SJCRH30 (cell line): Measurements from ENCODE around the gene HMGB3. TPM values are rescaled to one million over a fixed set of nuclear protein-coding genes. Genes with fewer than 3 reads are reported as not detected.
"Not testable (repeated sequence)": the region's sequence is repeated elsewhere in the genome, so short reads cannot be mapped to it uniquely, and the experiment has no call there.

Experiments
- DNase-seq, 2 experiments: peaks; one replicate each; pipeline ENCODE4 v3.0.0-alpha.2; 2015 to 2020
- H3K27ac ChIP-seq: fragments of 250-450 bp; sonication (Bioruptor Pico); 2 replicates; pipeline ENCODE4 v1.5.1; 2020; ENCODE audit warnings: mild to moderate bottlenecking, moderate library complexity
- H3K27me3 ChIP-seq: fragments of 250-450 bp; sonication (Bioruptor Pico); 2 replicates; pipeline ENCODE4 v1.5.1; 2020; ENCODE audit warnings: mild to moderate bottlenecking, moderate library complexity
- H3K36me3 ChIP-seq: fragments of 250-450 bp; sonication (Bioruptor Pico); 2 replicates; pipeline ENCODE4 v1.5.1; 2020; ENCODE audit warnings: mild to moderate bottlenecking, moderate library complexity
- H3K4me1 ChIP-seq: fragments of 250-450 bp; sonication (Bioruptor Pico); 2 replicates; pipeline ENCODE4 v1.5.1; 2020; ENCODE audit warnings: mild to moderate bottlenecking, moderate library complexity
- H3K4me3 ChIP-seq: fragments of 250-450 bp; sonication (Bioruptor Pico); 2 replicates; pipeline ENCODE4 v1.5.1; 2020; ENCODE audit warnings: mild to moderate bottlenecking, moderate library complexity
- H3K9me3 ChIP-seq: fragments of 250-450 bp; sonication (Bioruptor Pico); replicated peaks from 2 replicates; pipeline ENCODE4 v1.5.1; 2020; ENCODE audit warnings: mild to moderate bottlenecking, moderate library complexity
- total RNA-seq: library from RNA; depleted of rRNA; stranded (reverse); fragments of >200 nt; shearing (Covaris generic); gene quantifications from 2 replicates; pipeline ENCODE4 v1.2.3, GENCODE V29; 2014

Gene HMGB3
- total RNA-seq, 1 experiment from 2014 or later, result 130 TPM

GRCh38 chrX:150966235-150966634 is 16.9 kb upstream of the HMGB3 start:
- Histone ChIP-seq H3K27me3 (no peaks in the 10 kb centered on the region), H3K36me3 (no peaks in the 10 kb centered on the region), H3K4me3 (no peak overlapping the region), H3K4me1 (no peaks in the 10 kb centered on the region), H3K9me3 (no peaks in the 10 kb centered on the region), H3K27ac (no peak overlapping the region)
- DNase-seq, result no peak

- DNase-seq, result no peak
- H3K4me1 ChIP-seq, result no peaks in the 10 kb centered on the region
- no peaks in the 10 kb centered on the region for H3K27me3 ChIP-seq
- H3K36me3 ChIP-seq, result no peaks in the 10 kb centered on the region
- no peaks in the 10 kb centered on the region for H3K9me3 ChIP-seq
- no peak overlapping the region for H3K27ac ChIP-seq
- H3K4me3 ChIP-seq, result no peak overlapping the region
These were observed 16.4 kb upstream of the HMGB3 start for GRCh38 chrX:150966742-150967141.

GRCh38 chrX:150967786-150968185 is 15.3 kb upstream of the HMGB3 start:
- Histone ChIP-seq H3K9me3 (no peaks in the 10 kb centered on the region), H3K4me1 (no peaks in the 10 kb centered on the region), H3K27ac (no peak overlapping the region), H3K36me3 (no peaks in the 10 kb centered on the region), H3K27me3 (no peaks in the 10 kb centered on the region), H3K4me3 (no peak overlapping the region)
- no peak for DNase-seq

GRCh38 chrX:150968862-150969720 is 14.0 kb upstream of the HMGB3 start:
- H3K4me1 ChIP-seq, result no peaks in the 10 kb centered on the region
- no peak for DNase-seq
- no peaks in the 10 kb centered on the region for H3K9me3 ChIP-seq

GRCh38 chrX:150972450-150972849 is 10.7 kb upstream of the HMGB3 start:
- no peak for DNase-seq
- Histone ChIP-seq H3K9me3 (no peaks in the 10 kb centered on the region), H3K36me3 (no peaks in the 10 kb centered on the region), H3K27ac (no peak overlapping the region), H3K27me3 (no peaks in the 10 kb centered on the region), H3K4me1 (no peaks in the 10 kb centered on the region), H3K4me3 (no peak overlapping the region)

More at GRCh38 chrX:150968862-150969720, 14.0 kb upstream of the HMGB3 start:
- Histone ChIP-seq H3K27ac (no peak overlapping the region), H3K36me3 (no peaks in the 10 kb centered on the region), H3K27me3 (no peaks in the 10 kb centered on the region), H3K4me3 (no peak overlapping the region)

GRCh38 chrX:150975655-150976390 is 7.3 kb upstream of the HMGB3 start:
- Histone ChIP-seq H3K9me3 (no peaks in the 10 kb centered on the region), H3K27ac (no peak overlapping the region), H3K4me1 (no peaks in the 10 kb centered on the region), H3K4me3 (no peak overlapping the region), H3K27me3 (no peaks in the 10 kb centered on the region), H3K36me3 (no peaks in the 10 kb centered on the region)
- no peak for DNase-seq

- H3K4me1 ChIP-seq, result no peaks in the 10 kb centered on the region
- H3K27me3 ChIP-seq, result no peaks in the 10 kb centered on the region
- H3K27ac ChIP-seq, result no peak overlapping the region
- DNase-seq, result no peak
- H3K9me3 ChIP-seq, result no peaks in the 10 kb centered on the region
- no peak overlapping the region for H3K4me3 ChIP-seq
- H3K36me3 ChIP-seq, result no peaks in the 10 kb centered on the region
These were observed 5.5 kb upstream of the HMGB3 start for GRCh38 chrX:150977411-150978162.

GRCh38 chrX:150980186-150980585 is 2.9 kb upstream of the HMGB3 start:
- H3K27me3 ChIP-seq, result no peaks in the 10 kb centered on the region
- DNase-seq, result no peak
- H3K4me1 ChIP-seq, result peaks cover 1% of the 10 kb centered on the region; the same call in 1 of the 2 replicates
- H3K36me3 ChIP-seq, result no peaks in the 10 kb centered on the region; the same call in 1 of the 2 replicates
- H3K4me3 ChIP-seq, result no peak overlapping the region
- H3K27ac ChIP-seq, result no peak overlapping the region
- H3K9me3 ChIP-seq, result no peaks in the 10 kb centered on the region

- no peaks in the 10 kb centered on the region for H3K9me3 ChIP-seq
- peaks cover 3% of the 10 kb centered on the region for H3K36me3 ChIP-seq
- DNase-seq, result no peak
- no peaks in the 10 kb centered on the region for H3K27me3 ChIP-seq
- peaks cover 3% of the 10 kb centered on the region; the same call in 1 of the 2 replicates for H3K4me1 ChIP-seq
- no peak overlapping the region for H3K4me3 ChIP-seq
- H3K27ac ChIP-seq, result no peak overlapping the region
These were observed 2.4 kb upstream of the HMGB3 start for GRCh38 chrX:150980711-150981110.

GRCh38 chrX:150982235-150982787 is 824 bp upstream of the HMGB3 start:
- Histone ChIP-seq H3K27ac (peak overlapping the region; percentile 38), H3K9me3 (no peaks in the 10 kb centered on the region), H3K4me3 (peak overlapping the region; percentile 83; the same call in 1 of the 2 replicates), H3K27me3 (no peaks in the 10 kb centered on the region), H3K4me1 (peaks cover 3% of the 10 kb centered on the region; the same call in 1 of the 2 replicates), H3K36me3 (peaks cover 17% of the 10 kb centered on the region)
- DNase-seq, result no peak

GRCh38 chrX:150983521-150984168 is 510 bp downstream of the HMGB3 start:
- no peaks in the 10 kb centered on the region for H3K27me3 ChIP-seq
- no peak for DNase-seq
- H3K36me3 ChIP-seq, result peaks cover 21% of the 10 kb centered on the region
- H3K4me3 ChIP-seq, result peak overlapping the region; percentile 83
- H3K4me1 ChIP-seq, result peaks cover 3% of the 10 kb centered on the region; the same call in 1 of the 2 replicates
- H3K9me3 ChIP-seq, result no peaks in the 10 kb centered on the region
- H3K27ac ChIP-seq, result peak overlapping the region; percentile 63; the same call in 1 of the 2 replicates

GRCh38 chrX:150984169-150984824 is 1.2 kb downstream of the HMGB3 start:
- Histone ChIP-seq H3K9me3 (no peaks in the 10 kb centered on the region), H3K36me3 (peaks cover 21% of the 10 kb centered on the region), H3K27me3 (no peaks in the 10 kb centered on the region), H3K4me1 (peaks cover 3% of the 10 kb centered on the region; the same call in 1 of the 2 replicates), H3K4me3 (peak overlapping the region; percentile 69), H3K27ac (peak overlapping the region; percentile 61)
- peak in 1 of 2 experiments; percentile 9 for DNase-seq

GRCh38 chrX:150987687-150988086 is 4.6 kb downstream of the HMGB3 start:
- not testable (repeated sequence) for H3K4me3 ChIP-seq, H3K27me3 ChIP-seq, H3K27ac ChIP-seq, DNase-seq, H3K4me1 ChIP-seq, H3K9me3 ChIP-seq
- peaks cover 21% of the 10 kb centered on the region for H3K36me3 ChIP-seq
